WTC11 (cell line): ENCODE data around the gene ILDR2. TPM values are rescaled to one million over a fixed set of nuclear protein-coding genes. Genes with fewer than 3 reads are reported as not detected.

ENCODE experiments used
- ATAC-seq: fragments of 200-7000 bp; cut with Tn5 transposase; 2 replicates; pipeline ENCODE4 v1.10.0; 2021; ENCODE audit warnings: mild to moderate bottlenecking, moderate library complexity
- CTCF ChIA-PET: fragments of 300-600 bp; sonication (Branson Sonifier 250); formaldehyde crosslinking; loops from one replicate; lab custom pipeline; 2021; ENCODE audit warnings: antibody characterized with exemption; lab: Charles Lee
- POLR2A ChIA-PET: fragments of 350-600 bp; sonication (Branson Sonifier 250); formaldehyde crosslinking; loops from one replicate; lab custom pipeline; 2021; ENCODE audit warnings: antibody characterized with exemption; lab: Charles Lee
- DNase-seq: peaks from one replicate; pipeline ENCODE4 v3.0.0; 2021; ENCODE audit warnings: low spot score
- H3K27ac Mint-ChIP-seq: 2 replicates; pipeline ENCODE4 v1.8.0; 2021; ENCODE audit warnings: mixed read lengths
- H3K27me3 Mint-ChIP-seq: 2 replicates; pipeline ENCODE4 v1.8.0; 2021; ENCODE audit warnings: low read depth, mild to moderate bottlenecking, moderate library complexity, mixed read lengths
- H3K36me3 Mint-ChIP-seq: 2 replicates; pipeline ENCODE4 v1.8.0; 2021; ENCODE audit warnings: mixed read lengths
- H3K4me1 Mint-ChIP-seq: 2 replicates; pipeline ENCODE4 v1.8.0; 2022; ENCODE audit warnings: mixed read lengths
- H3K4me3 Mint-ChIP-seq: 2 replicates; pipeline ENCODE4 v1.8.0; 2021; ENCODE audit warnings: mild to moderate bottlenecking, moderate library complexity, mixed read lengths
- H3K9me3 Mint-ChIP-seq: 2 replicates; pipeline ENCODE4 v1.8.0; 2021; ENCODE audit warnings: mixed read lengths
- AR ChIP-seq: fragments of 250-450 bp; sonication (Bioruptor Pico); IDR thresholded peaks from 2 replicates; pipeline ENCODE4 v1.9.0; 2021; ENCODE audit warnings: mild to moderate bottlenecking
- ARID4B ChIP-seq: sonication (generic); formaldehyde crosslinking; IDR thresholded peaks from 2 replicates; pipeline ENCODE4 v1.8.0; 2023; ENCODE audit warnings: missing genetic modification reagents, mild to moderate bottlenecking, borderline replicate concordance
- ATF6 ChIP-seq: sonication (generic); formaldehyde crosslinking; IDR thresholded peaks from 2 replicates; pipeline ENCODE4 v1.8.1; 2023; ENCODE audit warnings: mild to moderate bottlenecking, missing genetic modification reagents
- E2F4 ChIP-seq: sonication (generic); formaldehyde crosslinking; IDR thresholded peaks from 2 replicates; pipeline ENCODE4 v1.8.1; 2022; ENCODE audit warnings: low read depth, mild to moderate bottlenecking, moderate library complexity, missing genetic modification reagents, borderline replicate concordance
- ERG ChIP-seq: fragments of 250-450 bp; sonication (Bioruptor Pico); IDR thresholded peaks from 2 replicates; pipeline ENCODE4 v1.8.0; 2021; ENCODE audit warnings: mild to moderate bottlenecking
- ESRRA ChIP-seq: sonication (generic); formaldehyde crosslinking; IDR thresholded peaks from 2 replicates; pipeline ENCODE4 v1.8.1; 2022; ENCODE audit warnings: mild to moderate bottlenecking, missing genetic modification reagents, borderline replicate concordance
- ETV6 ChIP-seq: sonication (generic); formaldehyde crosslinking; IDR thresholded peaks from 2 replicates; pipeline ENCODE4 v1.8.1; 2022; ENCODE audit warnings: mild to moderate bottlenecking, missing genetic modification reagents
- GABPB1 ChIP-seq: sonication (generic); formaldehyde crosslinking; IDR thresholded peaks from 2 replicates; pipeline ENCODE4 v1.8.1; 2023; ENCODE audit warnings: mild to moderate bottlenecking, missing genetic modification reagents
- HMGXB4 ChIP-seq: sonication (generic); formaldehyde crosslinking; IDR thresholded peaks from 2 replicates; pipeline ENCODE4 v1.8.1; 2023; ENCODE audit warnings: mild to moderate bottlenecking, moderate library complexity, missing genetic modification reagents
- MAX ChIP-seq: sonication (generic); formaldehyde crosslinking; IDR thresholded peaks from 2 replicates; pipeline ENCODE4 v1.8.0; 2022; ENCODE audit warnings: mild to moderate bottlenecking, missing genetic modification reagents
- PRRX2 ChIP-seq: fragments of 250-450 bp; sonication (Bioruptor Pico); IDR thresholded peaks from 2 replicates; pipeline ENCODE4 v1.8.0; 2021; ENCODE audit warnings: mild to moderate bottlenecking
- SP1 ChIP-seq: sonication (generic); formaldehyde crosslinking; conservative IDR thresholded peaks from 2 replicates; pipeline ENCODE4 v1.8.1; 2022; ENCODE audit warnings: missing genetic modification reagents
- TEAD1 ChIP-seq: sonication (generic); formaldehyde crosslinking; IDR thresholded peaks from 2 replicates; pipeline ENCODE4 v1.8.0; 2022; ENCODE audit warnings: mild to moderate bottlenecking, missing genetic modification reagents
- TP53 ChIP-seq: sonication (generic); formaldehyde crosslinking; IDR thresholded peaks from 2 replicates; pipeline ENCODE4 v1.8.1; 2023; ENCODE audit warnings: mild to moderate bottlenecking, missing genetic modification reagents
- ZBTB43 ChIP-seq: sonication (generic); formaldehyde crosslinking; IDR thresholded peaks from 2 replicates; pipeline ENCODE4 v1.8.1; 2023; ENCODE audit warnings: mild to moderate bottlenecking, missing genetic modification reagents
- ZNF423 ChIP-seq: fragments of 250-450 bp; sonication (Bioruptor Pico); IDR thresholded peaks from 2 replicates; pipeline ENCODE4 v2.1.2; 2022; ENCODE audit warnings: mild to moderate bottlenecking, moderate library complexity
- ZNF671 ChIP-seq: fragments of 250-450 bp; sonication (Bioruptor Pico); IDR thresholded peaks from 2 replicates; pipeline ENCODE4 v1.8.0; 2021; ENCODE audit warnings: mild to moderate bottlenecking
- total RNA-seq: library from RNA; stranded (reverse); gene quantifications from 3 replicates; pipeline ENCODE4 v1.2.3, GENCODE V29; 2021

Gene ILDR2
- total RNA-seq, 1 experiment from 2014 or later = 1.6 TPM

- TF ChIP-seq TP53 (CRISPR knock-in tag) = no peak
- no peak for TF ChIP-seq ERG (CRISPR knock-in tag)
- TF ChIP-seq, all 79 proteins: peak for 0
Measured at GRCh38 chr1:166980818-166981217, 5.5 kb upstream of the ILDR2 start (continued).

GRCh38 chr1:166980383-166980782, 5.0 kb upstream of the ILDR2 start:
- TF ChIP-seq SP1 = no peak
- no peak for TF ChIP-seq MAX (CRISPR knock-in tag)
- no peak for TF ChIP-seq ATF6 (CRISPR knock-in tag)
- TF ChIP-seq TEAD1 = no peak
- no peak for TF ChIP-seq ETV6 (CRISPR knock-in tag)
- no peak for TF ChIP-seq GABPB1 (CRISPR knock-in tag)
- no peak for TF ChIP-seq ZNF671 (CRISPR knock-in tag)
- no peak for TF ChIP-seq ZBTB43
- TF ChIP-seq HMGXB4 (CRISPR knock-in tag) = no peak
- no peak overlapping the region for H3K4me3 Mint-ChIP-seq
- H3K36me3 Mint-ChIP-seq = no peaks in the 10 kb centered on the region
- POLR2A ChIA-PET = no interaction called here
- no peaks in the 10 kb centered on the region for H3K9me3 Mint-ChIP-seq
- ATAC-seq = no peak
- peaks cover 46% of the 10 kb centered on the region for H3K27me3 Mint-ChIP-seq
- no peak overlapping the region for H3K27ac Mint-ChIP-seq
- CTCF ChIA-PET = interaction anchor here (0.8 kb wide), 1 partner anchor 79 kb away, joined by 3 read pairs; no protein-coding TSS in a partner anchor
- no peak for DNase-seq
- H3K4me1 Mint-ChIP-seq = peaks cover 3% of the 10 kb centered on the region; the same call in 1 of the 2 replicates

- no peaks in the 10 kb centered on the region for H3K36me3 Mint-ChIP-seq
- peaks cover 56% of the 10 kb centered on the region for H3K27me3 Mint-ChIP-seq
- no peaks in the 10 kb centered on the region for H3K9me3 Mint-ChIP-seq
- POLR2A ChIA-PET = no interaction called here
- H3K27ac Mint-ChIP-seq = no peak overlapping the region
- peaks cover 12% of the 10 kb centered on the region for H3K4me1 Mint-ChIP-seq
- no peak overlapping the region for H3K4me3 Mint-ChIP-seq
- DNase-seq (no peak), ATAC-seq (no peak)
- CTCF ChIA-PET = no interaction called here
- no peak for TF ChIP-seq ESRRA (CRISPR knock-in tag)
- TF ChIP-seq AR (CRISPR knock-in tag) = no peak
- no peak for TF ChIP-seq ARID4B (CRISPR knock-in tag)
- TF ChIP-seq ZNF423 = no peak
- no peak for TF ChIP-seq PRRX2 (CRISPR knock-in tag)
- TF ChIP-seq E2F4 = no peak
- TF ChIP-seq HMGXB4 (CRISPR knock-in tag) = no peak
Measured at GRCh38 chr1:166978821-166979220, 3.5 kb upstream of the ILDR2 start.
